Measurements from ENCODE around the gene SERPINE3.

DNA sequence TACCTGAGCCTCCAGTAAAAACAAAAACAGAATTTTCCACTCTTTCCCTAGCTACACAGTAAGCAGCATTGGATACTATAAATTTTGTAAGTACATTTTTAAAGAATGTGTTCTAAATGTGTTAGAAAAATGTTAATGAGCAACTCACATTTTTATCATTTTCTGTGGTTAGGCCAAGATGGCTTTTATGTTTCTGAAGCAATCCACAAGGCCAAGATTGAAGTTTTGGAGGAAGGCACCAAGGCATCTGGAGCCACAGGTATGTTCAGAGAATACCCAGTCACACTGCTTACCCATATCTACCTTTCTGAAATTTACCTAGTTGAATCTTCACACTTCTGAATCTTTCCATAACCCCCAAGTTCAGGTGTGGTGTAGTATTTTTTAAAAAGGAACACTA lies 21.6 kb downstream of the SERPINE3 start:
- TF ChIP-seq EZH2 (IDR thresholded peaks at IDR 0.05) (no peak), EZH2phosphoT487 (IDR thresholded peaks at IDR 0.05) (no peak)
- TF ChIP-seq, protein P1, sequence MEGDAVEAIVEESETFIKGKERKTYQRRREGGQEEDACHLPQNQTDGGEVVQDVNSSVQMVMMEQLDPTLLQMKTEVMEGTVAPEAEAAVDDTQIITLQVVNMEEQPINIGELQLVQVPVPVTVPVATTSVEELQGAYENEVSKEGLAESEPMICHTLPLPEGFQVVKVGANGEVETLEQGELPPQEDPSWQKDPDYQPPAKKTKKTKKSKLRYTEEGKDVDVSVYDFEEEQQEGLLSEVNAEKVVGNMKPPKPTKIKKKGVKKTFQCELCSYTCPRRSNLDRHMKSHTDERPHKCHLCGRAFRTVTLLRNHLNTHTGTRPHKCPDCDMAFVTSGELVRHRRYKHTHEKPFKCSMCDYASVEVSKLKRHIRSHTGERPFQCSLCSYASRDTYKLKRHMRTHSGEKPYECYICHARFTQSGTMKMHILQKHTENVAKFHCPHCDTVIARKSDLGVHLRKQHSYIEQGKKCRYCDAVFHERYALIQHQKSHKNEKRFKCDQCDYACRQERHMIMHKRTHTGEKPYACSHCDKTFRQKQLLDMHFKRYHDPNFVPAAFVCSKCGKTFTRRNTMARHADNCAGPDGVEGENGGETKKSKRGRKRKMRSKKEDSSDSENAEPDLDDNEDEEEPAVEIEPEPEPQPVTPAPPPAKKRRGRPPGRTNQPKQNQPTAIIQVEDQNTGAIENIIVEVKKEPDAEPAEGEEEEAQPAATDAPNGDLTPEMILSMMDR (IDR thresholded peaks at IDR 0.05) = no peak
